ENCODE measurements around the gene MARK3. TPM values are rescaled to one million over a fixed set of nuclear protein-coding genes. Genes with fewer than 3 reads are reported as not detected.

MARK3 gene
- total RNA-seq, 1 donor from 2014 or later = 84.2 TPM

GRCh38 chr14:103530390-103530789 is 145.2 kb downstream of the MARK3 start:
- DNase-seq (ENCODE audit: extremely low spot score, unreplicated experiment) = no peak
- H3K36me3 Mint-ChIP-seq (ENCODE audit: unreplicated experiment) = no peaks in the 10 kb centered on the region
- no peak overlapping the region for H3K27ac Mint-ChIP-seq (ENCODE audit: unreplicated experiment)
- peaks cover 31% of the 10 kb centered on the region for H3K4me1 Mint-ChIP-seq (ENCODE audit: unreplicated experiment)
- TF ChIP-seq, protein P1, sequence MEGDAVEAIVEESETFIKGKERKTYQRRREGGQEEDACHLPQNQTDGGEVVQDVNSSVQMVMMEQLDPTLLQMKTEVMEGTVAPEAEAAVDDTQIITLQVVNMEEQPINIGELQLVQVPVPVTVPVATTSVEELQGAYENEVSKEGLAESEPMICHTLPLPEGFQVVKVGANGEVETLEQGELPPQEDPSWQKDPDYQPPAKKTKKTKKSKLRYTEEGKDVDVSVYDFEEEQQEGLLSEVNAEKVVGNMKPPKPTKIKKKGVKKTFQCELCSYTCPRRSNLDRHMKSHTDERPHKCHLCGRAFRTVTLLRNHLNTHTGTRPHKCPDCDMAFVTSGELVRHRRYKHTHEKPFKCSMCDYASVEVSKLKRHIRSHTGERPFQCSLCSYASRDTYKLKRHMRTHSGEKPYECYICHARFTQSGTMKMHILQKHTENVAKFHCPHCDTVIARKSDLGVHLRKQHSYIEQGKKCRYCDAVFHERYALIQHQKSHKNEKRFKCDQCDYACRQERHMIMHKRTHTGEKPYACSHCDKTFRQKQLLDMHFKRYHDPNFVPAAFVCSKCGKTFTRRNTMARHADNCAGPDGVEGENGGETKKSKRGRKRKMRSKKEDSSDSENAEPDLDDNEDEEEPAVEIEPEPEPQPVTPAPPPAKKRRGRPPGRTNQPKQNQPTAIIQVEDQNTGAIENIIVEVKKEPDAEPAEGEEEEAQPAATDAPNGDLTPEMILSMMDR (IDR thresholded peaks at IDR 0.05) = no peak
- no peaks in the 10 kb centered on the region for H3K9me3 Mint-ChIP-seq (ENCODE audit: unreplicated experiment)
- peak overlapping the region; percentile 94 for H3K4me3 Mint-ChIP-seq (ENCODE audit: unreplicated experiment)
- H3K27me3 Mint-ChIP-seq (ENCODE audit: unreplicated experiment) = no peaks in the 10 kb centered on the region

- no peak for DNase-seq (ENCODE audit: extremely low spot score, unreplicated experiment)
- no peaks in the 10 kb centered on the region for H3K27me3 Mint-ChIP-seq (ENCODE audit: unreplicated experiment)
- no peak overlapping the region for H3K4me3 Mint-ChIP-seq (ENCODE audit: unreplicated experiment)
- H3K9me3 Mint-ChIP-seq (ENCODE audit: unreplicated experiment) = no peaks in the 10 kb centered on the region
- TF ChIP-seq, protein P1 (IDR thresholded peaks at IDR 0.05) = no peak
- H3K4me1 Mint-ChIP-seq (ENCODE audit: unreplicated experiment) = peaks cover 31% of the 10 kb centered on the region
- no peaks in the 10 kb centered on the region for H3K36me3 Mint-ChIP-seq (ENCODE audit: unreplicated experiment)
- no peak overlapping the region for H3K27ac Mint-ChIP-seq (ENCODE audit: unreplicated experiment)
Measured at GRCh38 chr14:103530831-103531230, 145.6 kb downstream of the MARK3 start.

DNA sequence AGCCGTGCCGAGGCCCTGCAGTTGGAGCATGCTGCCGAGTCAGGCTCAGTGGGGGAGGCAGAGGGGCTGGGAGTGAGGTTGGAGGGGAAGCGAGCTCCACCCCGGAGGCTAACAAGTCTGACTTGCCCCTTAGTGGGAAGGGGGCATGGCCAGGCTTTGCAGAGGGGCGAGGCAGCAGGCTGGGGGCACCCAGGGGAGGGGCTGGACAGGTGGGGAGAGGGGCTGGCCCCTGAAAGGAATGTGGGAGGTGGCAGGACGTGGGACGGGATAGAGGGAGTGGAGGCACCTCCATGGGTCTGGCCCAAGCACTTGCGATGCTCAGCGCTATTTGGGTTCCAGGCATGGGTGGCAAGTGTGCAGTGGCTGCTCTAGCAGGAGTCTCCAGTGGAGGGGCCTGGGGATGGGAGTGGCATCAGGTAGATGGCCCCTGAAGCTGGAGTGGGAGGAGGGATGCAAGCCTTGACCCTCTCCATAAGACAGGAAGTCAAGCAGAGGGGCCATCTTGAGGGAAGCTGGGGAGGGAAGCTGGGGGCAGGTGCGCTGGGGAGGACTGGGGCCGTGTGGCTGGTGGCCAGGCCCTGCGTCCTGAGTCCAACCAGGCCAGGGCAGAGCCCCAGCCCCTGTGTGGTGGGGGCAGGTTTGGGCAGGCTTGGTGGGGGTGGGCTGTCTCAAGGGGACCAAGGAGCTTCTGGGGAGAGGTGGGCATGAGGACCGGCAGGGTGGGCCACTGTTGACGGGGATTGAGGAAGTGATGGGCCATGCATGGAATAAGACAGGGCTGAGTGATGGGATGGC is 146.4 kb downstream of the MARK3 start:
- Mint-ChIP-seq H3K9me3 (ENCODE audit: unreplicated experiment) (no peaks in the 10 kb centered on the region), H3K27ac (ENCODE audit: unreplicated experiment) (no peak overlapping the region), H3K4me1 (ENCODE audit: unreplicated experiment) (peaks cover 31% of the 10 kb centered on the region), H3K4me3 (ENCODE audit: unreplicated experiment) (peak overlapping the region; percentile 32), H3K36me3 (ENCODE audit: unreplicated experiment) (no peaks in the 10 kb centered on the region), H3K27me3 (ENCODE audit: unreplicated experiment) (no peaks in the 10 kb centered on the region)
- no peak for DNase-seq (ENCODE audit: extremely low spot score, unreplicated experiment)
- TF ChIP-seq, protein P1 (IDR thresholded peaks at IDR 0.05) = no peak

DNA sequence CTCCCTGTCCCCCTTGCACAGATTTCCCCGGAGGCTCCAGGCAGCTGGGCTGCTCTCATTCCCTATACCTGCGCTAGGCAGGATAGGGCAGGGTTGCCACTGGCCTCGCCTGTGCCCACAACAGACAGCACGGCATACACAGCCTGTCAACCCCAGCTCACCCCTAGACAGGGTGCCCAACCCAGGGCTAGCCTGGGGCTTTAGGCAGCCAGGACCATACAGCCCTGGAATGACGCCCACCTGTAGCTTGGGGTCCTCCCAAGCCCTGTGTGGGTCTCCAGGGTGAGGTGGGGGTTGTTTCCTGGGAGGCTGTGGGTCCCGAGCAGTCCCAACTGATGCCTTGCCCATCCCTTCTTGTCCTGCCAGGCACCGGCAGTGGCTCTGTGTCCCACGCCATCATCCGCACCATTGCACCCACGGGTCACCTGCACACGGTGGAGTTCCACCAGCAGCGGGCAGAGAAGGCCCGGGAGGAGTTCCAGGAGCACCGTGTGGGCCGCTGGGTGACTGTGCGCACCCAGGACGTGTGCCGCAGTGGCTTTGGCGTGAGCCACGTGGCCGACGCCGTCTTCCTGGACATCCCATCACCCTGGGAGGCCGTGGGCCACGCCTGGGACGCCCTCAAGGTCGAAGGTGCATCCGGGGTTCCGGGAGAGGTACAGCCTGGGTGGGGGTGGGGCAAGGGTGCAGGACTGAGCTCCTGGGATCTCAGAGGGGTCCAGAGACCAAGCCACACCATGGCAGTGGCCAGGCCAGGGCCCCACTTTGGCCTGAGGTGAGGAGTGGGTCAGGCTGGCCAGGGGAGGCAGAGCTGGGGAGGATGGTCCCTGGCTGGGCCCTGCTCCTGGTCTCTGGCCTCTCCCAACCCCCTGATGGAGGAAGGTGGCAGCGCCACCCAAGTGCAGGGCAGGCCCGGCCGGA is 147.3 kb downstream of the MARK3 start:
- no peaks in the 10 kb centered on the region for H3K27me3 Mint-ChIP-seq (ENCODE audit: unreplicated experiment)
- DNase-seq (ENCODE audit: extremely low spot score, unreplicated experiment) = no peak
- no peaks in the 10 kb centered on the region for H3K9me3 Mint-ChIP-seq (ENCODE audit: unreplicated experiment)
- no peaks in the 10 kb centered on the region for H3K36me3 Mint-ChIP-seq (ENCODE audit: unreplicated experiment)
- H3K27ac Mint-ChIP-seq (ENCODE audit: unreplicated experiment) = no peak overlapping the region
- peaks cover 33% of the 10 kb centered on the region for H3K4me1 Mint-ChIP-seq (ENCODE audit: unreplicated experiment)
- TF ChIP-seq, protein P1 (IDR thresholded peaks at IDR 0.05) = no peak
- no peak overlapping the region for H3K4me3 Mint-ChIP-seq (ENCODE audit: unreplicated experiment)

All from osteocyte (in vitro differentiated cells).